SK-N-SH (cell line): ENCODE measurements around the gene SRPRA. TPM values are rescaled to one million over a fixed set of nuclear protein-coding genes. Genes with fewer than 3 reads are reported as not detected.
"Not testable (repeated sequence)": the region's sequence is repeated elsewhere in the genome, so short reads cannot be mapped to it uniquely, and the experiment has no call there.

Experiments used
- CTCF ChIA-PET: fragments of 300-600, 350-600 bp; formaldehyde crosslinking; extraction: SDS; loops from one replicate; lab custom pipeline; 2021; lab: Yijun Ruan, JAX
- POLR2A ChIA-PET: fragments of 350-600 bp; sonication (Branson Sonifier 250); formaldehyde crosslinking; extraction: SDS; loops from one replicate; lab custom pipeline; 2020; ENCODE audit warnings: antibody characterized with exemption, inconsistent platforms; lab: Yijun Ruan, JAX
- DNase-seq: peaks from one replicate; pipeline ENCODE4 v3.0.0; 2012
- H2AFZ ChIP-seq: fragments of 200-600 bp; sonication (generic); 2 replicates; pipeline ENCODE4 v1.8.1; 2016; ENCODE audit warnings: antibody characterized with exemption, mild to moderate bottlenecking, low read depth
- H3F3A ChIP-seq: fragments of 200-600 bp; sonication (generic); replicated peaks from 2 replicates; pipeline ENCODE3; 2016; ENCODE audit warnings: antibody characterized with exemption, mild to moderate bottlenecking; ENCODE audit not compliant: insufficient read depth
- H3K27ac ChIP-seq, 2 experiments: fragments of 200-500 bp in 1 of 2; fragments of 200-600 bp in 1 of 2; sonication (Bioruptor generic) in 1 of 2; sonication (generic), shearing (Covaris generic) in 1 of 2; 2 replicates each; pipeline versions ENCODE4 v1.5.1 to v1.6.1; 2014 to 2016; ENCODE audit warnings: low read depth in 2 of 2, inconsistent platforms in 1 of 2, low read length in 1 of 2, mild to moderate bottlenecking in 1 of 2, mixed read lengths in 1 of 2
- H3K27me3 ChIP-seq: fragments of 200-600 bp; sonication (generic), shearing (Covaris generic); 2 replicates; pipeline ENCODE4 v1.6.1; 2016; ENCODE audit warnings: mixed run types; ENCODE audit not compliant: insufficient read depth
- H3K36me3 ChIP-seq, 2 experiments: fragments of 200-500 bp in 1 of 2; fragments of 200-600 bp in 1 of 2; sonication (Bioruptor generic) in 1 of 2; sonication (generic) in 1 of 2; replicated peaks in 1 of 2; 2 replicates each; pipeline versions ENCODE3 to v1.5.1; 2014 to 2016; ENCODE audit warnings: low read length in 1 of 2, mild to moderate bottlenecking in 1 of 2; ENCODE audit not compliant: insufficient read depth in 2 of 2, control insufficient read depth in 1 of 2
- H3K4me1 ChIP-seq, 2 experiments: fragments of 200-500 bp in 1 of 2; fragments of 200-600 bp in 1 of 2; sonication (Bioruptor generic) in 1 of 2; sonication (generic), shearing (Covaris generic) in 1 of 2; 2 replicates each; pipeline versions ENCODE4 v1.5.1 to v1.6.1; 2014 to 2016; ENCODE audit warnings: low read depth in 1 of 2, low read length in 1 of 2, mixed run types in 1 of 2; ENCODE audit not compliant: insufficient read depth in 2 of 2, control insufficient read depth in 1 of 2
- H3K4me2 ChIP-seq: fragments of 200-600 bp; sonication (generic), shearing (Covaris generic); 2 replicates; pipeline ENCODE4 v1.6.1; 2017; ENCODE audit warnings: mixed run types
- H3K4me3 ChIP-seq, 2 experiments: fragments of 200-500 bp in 1 of 2; fragments of 200-600 bp in 1 of 2; sonication (Bioruptor generic) in 1 of 2; sonication (generic), shearing (Covaris generic) in 1 of 2; 2 replicates each; pipeline versions ENCODE4 v1.5.1 to v1.8.1; 2014 to 2016; ENCODE audit warnings: low read depth in 2 of 2, inconsistent platforms in 1 of 2, low read length in 1 of 2, mild to moderate bottlenecking in 1 of 2, mixed read lengths in 1 of 2, moderate library complexity in 1 of 2
- H3K79me2 ChIP-seq: fragments of 200-600 bp; sonication (generic); 2 replicates; pipeline ENCODE4 v1.8.1; 2017; ENCODE audit warnings: mild to moderate bottlenecking; ENCODE audit not compliant: insufficient read depth
- H3K9ac ChIP-seq: fragments of 200-600 bp; sonication (generic); 2 replicates; pipeline ENCODE4 v1.6.1; 2017; ENCODE audit warnings: mixed run types
- H3K9me2 ChIP-seq: fragments of 200-600 bp; sonication (generic); 2 replicates; pipeline ENCODE4 v1.6.1; 2017; ENCODE audit warnings: mixed run types
- H3K9me3 ChIP-seq: fragments of 200-600 bp; sonication (generic); 2 replicates; pipeline ENCODE4 v1.6.1; 2017; ENCODE audit warnings: mixed run types, mild to moderate bottlenecking, moderate library complexity
- H4K20me1 ChIP-seq: fragments of 200-600 bp; sonication (generic); 2 replicates; pipeline ENCODE4 v1.6.1; 2017; ENCODE audit warnings: mild to moderate bottlenecking, mixed run types; ENCODE audit not compliant: insufficient read depth
- CHD2 ChIP-seq: fragments of 150-350 bp; IDR thresholded peaks from 2 replicates; pipeline ENCODE4 v1.6.1; 2018; ENCODE audit warnings: low read length; ENCODE audit not compliant: partially characterized antibody
- CTCF ChIP-seq: fragments of 200-600 bp; sonication (generic); IDR thresholded peaks from 2 replicates; pipeline ENCODE4 v1.6.1; 2017; ENCODE audit warnings: antibody characterized with exemption, mild to moderate bottlenecking, moderate library complexity
- RAD21 ChIP-seq: IDR thresholded peaks from 2 replicates; pipeline ENCODE4 v1.6.1; 2012; ENCODE audit warnings: mild to moderate bottlenecking, low read length
- SMC3 ChIP-seq: IDR thresholded peaks from 2 replicates; pipeline ENCODE4 v1.6.1; 2012; ENCODE audit warnings: low read depth, low read length, improper control_type of control experiment
- TEAD4 ChIP-seq: IDR thresholded peaks from 2 replicates; pipeline ENCODE4 v1.4.0; 2012; ENCODE audit warnings: mild to moderate bottlenecking, borderline replicate concordance; ENCODE audit not compliant: insufficient read depth
- USF2 ChIP-seq: fragments of 150-350 bp; IDR thresholded peaks from 2 replicates; pipeline ENCODE4 v1.6.1; 2017; ENCODE audit warnings: antibody characterized with exemption, low read length, low read depth, borderline replicate concordance
- WGBS: methylation state at CpG from one replicate; pipeline ENCODE4 v1.1.6; 2017; ENCODE audit warnings: low lambda C conversion rate; 5-methylcytosine and 5-hydroxymethylcytosine counted together
- polyA plus RNA-seq, 3 experiments: library from polyadenylated mRNA; depleted of rRNA; stranded (reverse); fragments of >200 nt; gene quantifications; 2 replicates each; pipeline ENCODE4 v1.2.3, GENCODE V29; 2012

Gene SRPRA
- polyA plus RNA-seq, 1 of the 3 experiments (the other 2 are of a cell fraction): 129 TPM

GRCh38 chr11:126310200-126310991 lies 41.7 kb upstream of the SRPRA start:
- H3K4me3 ChIP-seq: no peak overlapping the region; a peak in 1 of 4 replicates
- peaks cover 4% of the 10 kb centered on the region in 2 experiments; a peak in 2 of 4 replicates for H3K4me1 ChIP-seq
- H3K79me2 ChIP-seq: peaks cover 5% of the 10 kb centered on the region; the same call in 1 of the 2 replicates
- peaks cover 6 to 11% of the 10 kb centered on the region in 2 experiments for H3K36me3 ChIP-seq
- no peaks in the 10 kb centered on the region for H3K27me3 ChIP-seq
- H3F3A ChIP-seq: peaks cover 18% of the 10 kb centered on the region
- CTCF ChIA-PET: interaction anchor here (0.6 to 10.0 kb wide), 54 partner anchors 9 to 1036 kb away, joined by 3 to 172 read pairs (median 5); partner anchors contain the start of genes ST3GAL4 and TIRAP
- peak overlapping the region; percentile 25; the same call in 1 of the 2 replicates for H3K4me2 ChIP-seq
- TF ChIP-seq SMC3: peak; percentile 93
- peak; percentile 93 for TF ChIP-seq CTCF
- no peak for TF ChIP-seq TEAD4
- TF ChIP-seq CHD2: peak; percentile 49
- TF ChIP-seq USF2: no peak
- TF ChIP-seq RAD21: peak; percentile 98
- TF ChIP-seq, all 33 proteins: peak for 4
- POLR2A ChIA-PET: interaction anchor here (0.8 to 1.6 kb wide), 3 partner anchors 22 to 170 kb away, joined by 3 to 12 read pairs (median 3); partner anchors contain the start of gene ST3GAL4
- Histone ChIP-seq H4K20me1 (no peaks in the 10 kb centered on the region), H3K9ac (no peak overlapping the region), H3K27ac (no peak overlapping the region), H3K9me2 (no peaks in the 10 kb centered on the region), H3K9me3 (no peaks in the 10 kb centered on the region), H2AFZ (no peak overlapping the region)
- DNase-seq: peak; percentile 81
- WGBS: 70% methylated on average over 12 of the region's 12 CpGs

GRCh38 chr11:126308771-126309170 lies 40.1 kb upstream of the SRPRA start:
- peaks cover 17% of the 10 kb centered on the region for H3K79me2 ChIP-seq
- H3K27me3 ChIP-seq, H3K4me2 ChIP-seq, DNase-seq, H3K9ac ChIP-seq, POLR2A ChIA-PET, H3K4me3 ChIP-seq, H3K9me3 ChIP-seq, H3K36me3 ChIP-seq, H4K20me1 ChIP-seq, H3K9me2 ChIP-seq, H2AFZ ChIP-seq, H3K4me1 ChIP-seq, H3K27ac ChIP-seq: not testable (repeated sequence)
- H3F3A ChIP-seq: peaks cover 26% of the 10 kb centered on the region
- WGBS: 93% methylated on average over 4 of the region's 4 CpGs
- CTCF ChIA-PET: interaction anchor here (1.1 to 10.0 kb wide), 3 partner anchors 11 to 175 kb away, joined by 3 to 172 read pairs (median 33); no protein-coding TSS in a partner anchor
